ENCODE data around the gene PTPN3. TPM values are rescaled to one million over a fixed set of nuclear protein-coding genes. Genes with fewer than 3 reads are reported as not detected.

Gene PTPN3
- total and polyA plus RNA-seq, 2 experiments from 2014 or later: 1.4 to 2.6 TPM

DNA sequence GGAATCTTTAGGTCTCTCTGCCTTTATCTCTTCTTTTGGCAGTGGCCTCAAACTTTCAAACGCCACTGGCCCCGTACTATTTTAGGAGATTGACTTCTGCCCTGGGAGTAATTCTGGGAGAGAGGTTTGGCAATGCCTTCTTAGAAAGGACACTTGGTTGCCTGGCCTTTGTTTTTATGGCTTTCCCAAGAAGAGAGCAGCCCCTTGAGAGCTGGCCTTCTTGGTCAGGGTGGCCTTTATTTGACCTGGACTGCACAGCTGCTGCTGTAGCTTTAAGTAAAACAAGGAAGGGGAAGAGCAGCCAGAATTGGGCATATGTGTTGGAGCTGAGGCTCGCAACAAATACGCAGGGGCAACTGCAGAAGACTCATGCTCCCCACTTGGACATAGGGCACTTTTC lies 60.8 kb downstream of the PTPN3 start (continued):
- TF ChIP-seq, protein P1, sequence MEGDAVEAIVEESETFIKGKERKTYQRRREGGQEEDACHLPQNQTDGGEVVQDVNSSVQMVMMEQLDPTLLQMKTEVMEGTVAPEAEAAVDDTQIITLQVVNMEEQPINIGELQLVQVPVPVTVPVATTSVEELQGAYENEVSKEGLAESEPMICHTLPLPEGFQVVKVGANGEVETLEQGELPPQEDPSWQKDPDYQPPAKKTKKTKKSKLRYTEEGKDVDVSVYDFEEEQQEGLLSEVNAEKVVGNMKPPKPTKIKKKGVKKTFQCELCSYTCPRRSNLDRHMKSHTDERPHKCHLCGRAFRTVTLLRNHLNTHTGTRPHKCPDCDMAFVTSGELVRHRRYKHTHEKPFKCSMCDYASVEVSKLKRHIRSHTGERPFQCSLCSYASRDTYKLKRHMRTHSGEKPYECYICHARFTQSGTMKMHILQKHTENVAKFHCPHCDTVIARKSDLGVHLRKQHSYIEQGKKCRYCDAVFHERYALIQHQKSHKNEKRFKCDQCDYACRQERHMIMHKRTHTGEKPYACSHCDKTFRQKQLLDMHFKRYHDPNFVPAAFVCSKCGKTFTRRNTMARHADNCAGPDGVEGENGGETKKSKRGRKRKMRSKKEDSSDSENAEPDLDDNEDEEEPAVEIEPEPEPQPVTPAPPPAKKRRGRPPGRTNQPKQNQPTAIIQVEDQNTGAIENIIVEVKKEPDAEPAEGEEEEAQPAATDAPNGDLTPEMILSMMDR (conservative IDR thresholded peaks at IDR 0.05; ENCODE audit: low read depth in 2 of 2): no peak
- TF ChIP-seq, protein P2, sequence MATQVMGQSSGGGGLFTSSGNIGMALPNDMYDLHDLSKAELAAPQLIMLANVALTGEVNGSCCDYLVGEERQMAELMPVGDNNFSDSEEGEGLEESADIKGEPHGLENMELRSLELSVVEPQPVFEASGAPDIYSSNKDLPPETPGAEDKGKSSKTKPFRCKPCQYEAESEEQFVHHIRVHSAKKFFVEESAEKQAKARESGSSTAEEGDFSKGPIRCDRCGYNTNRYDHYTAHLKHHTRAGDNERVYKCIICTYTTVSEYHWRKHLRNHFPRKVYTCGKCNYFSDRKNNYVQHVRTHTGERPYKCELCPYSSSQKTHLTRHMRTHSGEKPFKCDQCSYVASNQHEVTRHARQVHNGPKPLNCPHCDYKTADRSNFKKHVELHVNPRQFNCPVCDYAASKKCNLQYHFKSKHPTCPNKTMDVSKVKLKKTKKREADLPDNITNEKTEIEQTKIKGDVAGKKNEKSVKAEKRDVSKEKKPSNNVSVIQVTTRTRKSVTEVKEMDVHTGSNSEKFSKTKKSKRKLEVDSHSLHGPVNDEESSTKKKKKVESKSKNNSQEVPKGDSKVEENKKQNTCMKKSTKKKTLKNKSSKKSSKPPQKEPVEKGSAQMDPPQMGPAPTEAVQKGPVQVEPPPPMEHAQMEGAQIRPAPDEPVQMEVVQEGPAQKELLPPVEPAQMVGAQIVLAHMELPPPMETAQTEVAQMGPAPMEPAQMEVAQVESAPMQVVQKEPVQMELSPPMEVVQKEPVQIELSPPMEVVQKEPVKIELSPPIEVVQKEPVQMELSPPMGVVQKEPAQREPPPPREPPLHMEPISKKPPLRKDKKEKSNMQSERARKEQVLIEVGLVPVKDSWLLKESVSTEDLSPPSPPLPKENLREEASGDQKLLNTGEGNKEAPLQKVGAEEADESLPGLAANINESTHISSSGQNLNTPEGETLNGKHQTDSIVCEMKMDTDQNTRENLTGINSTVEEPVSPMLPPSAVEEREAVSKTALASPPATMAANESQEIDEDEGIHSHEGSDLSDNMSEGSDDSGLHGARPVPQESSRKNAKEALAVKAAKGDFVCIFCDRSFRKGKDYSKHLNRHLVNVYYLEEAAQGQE (IDR thresholded peaks at IDR 0.05; ENCODE audit: unreplicated experiment): no peak

DNA sequence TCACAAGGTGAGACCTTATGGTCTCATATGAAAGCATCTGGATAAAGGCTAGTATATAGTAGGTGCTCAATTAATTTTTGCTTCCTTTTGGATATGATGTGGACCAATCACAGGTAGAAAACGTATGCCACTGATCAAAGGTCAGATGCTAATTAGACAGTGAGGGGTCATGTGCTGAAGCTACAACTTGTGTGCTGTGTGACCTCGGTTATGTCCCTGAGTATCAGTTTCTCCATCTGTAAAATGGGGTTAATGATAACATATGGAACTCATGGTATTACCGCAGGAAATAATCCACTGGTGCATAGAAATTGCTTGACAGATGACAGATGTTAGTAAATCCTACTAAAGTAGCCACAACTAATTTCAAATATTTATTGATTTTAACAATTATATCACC lies 62.0 kb downstream of the PTPN3 start:
- H3K4me1 ChIP-seq (ENCODE audit: insufficient read depth): no peaks in the 10 kb centered on the region
- H3K4me1 Mint-ChIP-seq: peaks cover 3% of the 10 kb centered on the region
- no peak overlapping the region for H2AFZ ChIP-seq
- peaks cover 2% of the 10 kb centered on the region for H3K27me3 Mint-ChIP-seq (ENCODE audit: insufficient read depth, low read depth, poor library complexity)
- H3K9me2 ChIP-seq (ENCODE audit: insufficient read depth): no peaks in the 10 kb centered on the region
- no peaks in the 10 kb centered on the region for H3F3A ChIP-seq (replicated peaks; ENCODE audit: low read depth)
- H3K4me3 ChIP-seq: no peak overlapping the region
- H3K27ac ChIP-seq (ENCODE audit: low read depth): no peak overlapping the region
- ATAC-seq (no peak), DNase-seq (ENCODE audit: low spot score) (no peak)
- H3K9me3 Mint-ChIP-seq: no peaks in the 10 kb centered on the region; the same call in 2 of the 3 replicates
- no peaks in the 10 kb centered on the region for H3K27me3 ChIP-seq (ENCODE audit: insufficient read depth)
- H3K4me2 ChIP-seq: no peak overlapping the region
- H3K27ac Mint-ChIP-seq: no peak overlapping the region
- no peaks in the 10 kb centered on the region for H3K36me3 ChIP-seq (ENCODE audit: insufficient read depth)
- H3K36me3 Mint-ChIP-seq (ENCODE audit: low read depth): peaks cover 5% of the 10 kb centered on the region; the same call in 1 of the 3 replicates
- no peak overlapping the region for H3K4me3 Mint-ChIP-seq
- no peaks in the 10 kb centered on the region for H3K79me2 ChIP-seq (replicated peaks; ENCODE audit: insufficient read depth)
- H4K20me1 ChIP-seq (replicated peaks; ENCODE audit: insufficient read depth): no peaks in the 10 kb centered on the region
- no peak for TF ChIP-seq ZNF331 (CRISPR knock-in tag; IDR thresholded peaks at IDR 0.05; ENCODE audit: low read depth)
- TF ChIP-seq, protein P1 (conservative IDR thresholded peaks at IDR 0.05; ENCODE audit: low read depth in 2 of 2): no peak
- no peak for TF ChIP-seq CREB1 (CRISPR knock-in tag; IDR thresholded peaks at IDR 0.05; ENCODE audit: low read depth)
- TF ChIP-seq JUNB (IDR thresholded peaks at IDR 0.05; ENCODE audit: unreplicated experiment): no peak
- no peak for TF ChIP-seq ZNF114 (CRISPR knock-in tag; IDR thresholded peaks at IDR 0.05)
- no peak for TF ChIP-seq EZH2 (IDR thresholded peaks at IDR 0.05; ENCODE audit: low read depth, unreplicated experiment)
- no peak for TF ChIP-seq POLR2AphosphoS5 (IDR thresholded peaks at IDR 0.05; ENCODE audit: low read depth)
- no peak for TF ChIP-seq STAT1 (IDR thresholded peaks at IDR 0.05; ENCODE audit: unreplicated experiment)
- no peak for TF ChIP-seq NANOG (IDR thresholded peaks at IDR 0.05; ENCODE audit: borderline replicate concordance)
- TF ChIP-seq, protein P3, sequence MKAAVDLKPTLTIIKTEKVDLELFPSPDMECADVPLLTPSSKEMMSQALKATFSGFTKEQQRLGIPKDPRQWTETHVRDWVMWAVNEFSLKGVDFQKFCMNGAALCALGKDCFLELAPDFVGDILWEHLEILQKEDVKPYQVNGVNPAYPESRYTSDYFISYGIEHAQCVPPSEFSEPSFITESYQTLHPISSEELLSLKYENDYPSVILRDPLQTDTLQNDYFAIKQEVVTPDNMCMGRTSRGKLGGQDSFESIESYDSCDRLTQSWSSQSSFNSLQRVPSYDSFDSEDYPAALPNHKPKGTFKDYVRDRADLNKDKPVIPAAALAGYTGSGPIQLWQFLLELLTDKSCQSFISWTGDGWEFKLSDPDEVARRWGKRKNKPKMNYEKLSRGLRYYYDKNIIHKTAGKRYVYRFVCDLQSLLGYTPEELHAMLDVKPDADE (IDR thresholded peaks at IDR 0.05): no peak
